ENCODE results near the gene TMEM185B.
"Not testable (repeated sequence)": the region's sequence is repeated elsewhere in the genome, so short reads cannot be mapped to it uniquely, and the experiment has no call there.

The TMEM185B gene

GRCh38 chr2:120235681-120236080 is 12.5 kb upstream of the TMEM185B start:
- Histone ChIP-seq H3K36me3 (ENCODE audit: control insufficient read depth in 5 of 5, insufficient read depth in 5 of 5, low read length in 5 of 5) (no peaks in the 10 kb centered on the region), H3K27ac (ENCODE audit: low read depth, low read length) (no peak overlapping the region), H3K9me3 (ENCODE audit: control insufficient read depth in 5 of 5, low read length in 5 of 5) (no peaks in the 10 kb centered on the region), H3K9ac (ENCODE audit: low read length in 5 of 5) (no peak overlapping the region), H3K27me3 (ENCODE audit: control insufficient read depth in 5 of 5, insufficient read depth in 4 of 5, low read length in 5 of 5) (peaks cover 0 to 13% (median 7%) of the 10 kb centered on the region in 5 donors), H3K4me1 (ENCODE audit: control insufficient read depth in 5 of 5, insufficient read depth in 5 of 5, low read length in 5 of 5) (peaks cover 7 to 50% (median 20%) of the 10 kb centered on the region in 5 donors), H3K4me3 (ENCODE audit: low read depth in 1 of 5, low read length in 5 of 5) (no peak overlapping the region)

- H3K9ac ChIP-seq (ENCODE audit: low read length in 5 of 5); H3K36me3 ChIP-seq (ENCODE audit: control insufficient read depth in 5 of 5, insufficient read depth in 5 of 5, low read length in 5 of 5); H3K9me3 ChIP-seq (ENCODE audit: control insufficient read depth in 5 of 5, low read length in 5 of 5); H3K27ac ChIP-seq (ENCODE audit: low read depth, low read length); H3K4me3 ChIP-seq (ENCODE audit: low read depth in 1 of 5, low read length in 5 of 5): not testable (repeated sequence)
- H3K4me1 ChIP-seq (ENCODE audit: control insufficient read depth in 5 of 5, insufficient read depth in 5 of 5, low read length in 5 of 5): peaks cover 7 to 46% (median 20%) of the 10 kb centered on the region in 5 donors
- peaks cover 0 to 13% (median 7%) of the 10 kb centered on the region in 5 donors for H3K27me3 ChIP-seq (ENCODE audit: control insufficient read depth in 5 of 5, insufficient read depth in 4 of 5, low read length in 5 of 5)
Measured at GRCh38 chr2:120235158-120235557, 12.0 kb upstream of the TMEM185B start.

GRCh38 chr2:120233292-120233691 is 10.1 kb upstream of the TMEM185B start:
- peaks cover 0 to 33% (median 13%) of the 10 kb centered on the region in 5 donors for H3K4me1 ChIP-seq (ENCODE audit: control insufficient read depth in 5 of 5, insufficient read depth in 5 of 5, low read length in 5 of 5)
- no peak overlapping the region for H3K4me3 ChIP-seq (ENCODE audit: low read depth in 1 of 5, low read length in 5 of 5)
- no peak overlapping the region for H3K27ac ChIP-seq (ENCODE audit: low read depth, low read length)
- no peak overlapping the region for H3K9ac ChIP-seq (ENCODE audit: low read length in 5 of 5)
- H3K27me3 ChIP-seq (ENCODE audit: control insufficient read depth in 5 of 5, insufficient read depth in 4 of 5, low read length in 5 of 5): peaks cover 0 to 3% (median 0%) of the 10 kb centered on the region in 5 donors
- H3K36me3 ChIP-seq (ENCODE audit: control insufficient read depth in 5 of 5, insufficient read depth in 5 of 5, low read length in 5 of 5): no peaks in the 10 kb centered on the region
- H3K9me3 ChIP-seq (ENCODE audit: control insufficient read depth in 5 of 5, low read length in 5 of 5): no peaks in the 10 kb centered on the region

GRCh38 chr2:120231974-120232635 is 8.9 kb upstream of the TMEM185B start:
- H3K4me1 ChIP-seq (ENCODE audit: control insufficient read depth in 5 of 5, insufficient read depth in 5 of 5, low read length in 5 of 5): peaks cover 0 to 22% (median 13%) of the 10 kb centered on the region in 5 donors
- peak overlapping the region; percentile 70 to 81 (median 74) for H3K9ac ChIP-seq (ENCODE audit: low read length in 5 of 5)
- H3K36me3 ChIP-seq (ENCODE audit: control insufficient read depth in 5 of 5, insufficient read depth in 5 of 5, low read length in 5 of 5): no peaks in the 10 kb centered on the region
- peak overlapping the region; percentile 27 for H3K27ac ChIP-seq (ENCODE audit: low read depth, low read length)
- H3K27me3 ChIP-seq (ENCODE audit: control insufficient read depth in 5 of 5, insufficient read depth in 4 of 5, low read length in 5 of 5): no peaks in the 10 kb centered on the region
- peak overlapping the region; percentile 61 to 82 (median 71) for H3K4me3 ChIP-seq (ENCODE audit: low read depth in 1 of 5, low read length in 5 of 5)
- H3K9me3 ChIP-seq (ENCODE audit: control insufficient read depth in 5 of 5, low read length in 5 of 5): no peaks in the 10 kb centered on the region

GRCh38 chr2:120231564-120231973 is 8.4 kb upstream of the TMEM185B start:
- peak overlapping the region; percentile 61 to 82 (median 71) for H3K4me3 ChIP-seq (ENCODE audit: low read depth in 1 of 5, low read length in 5 of 5)
- H3K9ac ChIP-seq (ENCODE audit: low read length in 5 of 5): peak overlapping the region; percentile 70 to 81 (median 74)
- peaks cover 0 to 22% (median 13%) of the 10 kb centered on the region in 5 donors for H3K4me1 ChIP-seq (ENCODE audit: control insufficient read depth in 5 of 5, insufficient read depth in 5 of 5, low read length in 5 of 5)
- H3K27ac ChIP-seq (ENCODE audit: low read depth, low read length): no peak overlapping the region
- H3K36me3 ChIP-seq (ENCODE audit: control insufficient read depth in 5 of 5, insufficient read depth in 5 of 5, low read length in 5 of 5): no peaks in the 10 kb centered on the region
- no peaks in the 10 kb centered on the region for H3K27me3 ChIP-seq (ENCODE audit: control insufficient read depth in 5 of 5, insufficient read depth in 4 of 5, low read length in 5 of 5)
- no peaks in the 10 kb centered on the region for H3K9me3 ChIP-seq (ENCODE audit: control insufficient read depth in 5 of 5, low read length in 5 of 5)

GRCh38 chr2:120230515-120231471 is 7.6 kb upstream of the TMEM185B start:
- Histone ChIP-seq H3K27ac (ENCODE audit: low read depth, low read length) (no peak overlapping the region), H3K9ac (ENCODE audit: low read length in 5 of 5) (no peak overlapping the region), H3K36me3 (ENCODE audit: control insufficient read depth in 5 of 5, insufficient read depth in 5 of 5, low read length in 5 of 5) (no peaks in the 10 kb centered on the region), H3K9me3 (ENCODE audit: control insufficient read depth in 5 of 5, low read length in 5 of 5) (no peaks in the 10 kb centered on the region), H3K27me3 (ENCODE audit: control insufficient read depth in 5 of 5, insufficient read depth in 4 of 5, low read length in 5 of 5) (no peaks in the 10 kb centered on the region), H3K4me1 (ENCODE audit: control insufficient read depth in 5 of 5, insufficient read depth in 5 of 5, low read length in 5 of 5) (peaks cover 0 to 22% (median 13%) of the 10 kb centered on the region in 5 donors), H3K4me3 (ENCODE audit: low read depth in 1 of 5, low read length in 5 of 5) (peak overlapping the region in 2 of 5 donors; percentile 13 to 61)

- Histone ChIP-seq H3K4me1 (ENCODE audit: control insufficient read depth in 5 of 5, insufficient read depth in 5 of 5, low read length in 5 of 5) (peaks cover 0 to 25% (median 13%) of the 10 kb centered on the region in 5 donors), H3K27me3 (ENCODE audit: control insufficient read depth in 5 of 5, insufficient read depth in 4 of 5, low read length in 5 of 5) (no peaks in the 10 kb centered on the region), H3K9ac (ENCODE audit: low read length in 5 of 5) (no peak overlapping the region), H3K4me3 (ENCODE audit: low read depth in 1 of 5, low read length in 5 of 5) (no peak overlapping the region), H3K36me3 (ENCODE audit: control insufficient read depth in 5 of 5, insufficient read depth in 5 of 5, low read length in 5 of 5) (no peaks in the 10 kb centered on the region), H3K9me3 (ENCODE audit: control insufficient read depth in 5 of 5, low read length in 5 of 5) (no peaks in the 10 kb centered on the region), H3K27ac (ENCODE audit: low read depth, low read length) (no peak overlapping the region)
Measured at GRCh38 chr2:120229341-120229740, 6.1 kb upstream of the TMEM185B start.

GRCh38 chr2:120228503-120228902 is 5.3 kb upstream of the TMEM185B start:
- Histone ChIP-seq H3K4me3 (ENCODE audit: low read depth in 1 of 5, low read length in 5 of 5) (no peak overlapping the region), H3K4me1 (ENCODE audit: control insufficient read depth in 5 of 5, insufficient read depth in 5 of 5, low read length in 5 of 5) (peaks cover 0 to 33% (median 21%) of the 10 kb centered on the region in 5 donors), H3K36me3 (ENCODE audit: control insufficient read depth in 5 of 5, insufficient read depth in 5 of 5, low read length in 5 of 5) (no peaks in the 10 kb centered on the region), H3K27me3 (ENCODE audit: control insufficient read depth in 5 of 5, insufficient read depth in 4 of 5, low read length in 5 of 5) (no peaks in the 10 kb centered on the region), H3K9me3 (ENCODE audit: control insufficient read depth in 5 of 5, low read length in 5 of 5) (no peaks in the 10 kb centered on the region), H3K9ac (ENCODE audit: low read length in 5 of 5) (no peak overlapping the region), H3K27ac (ENCODE audit: low read depth, low read length) (no peak overlapping the region)

GRCh38 chr2:120227111-120227991 is 4.2 kb upstream of the TMEM185B start:
- Histone ChIP-seq H3K9ac (ENCODE audit: low read length in 5 of 5) (no peak overlapping the region), H3K27ac (ENCODE audit: low read depth, low read length) (no peak overlapping the region), H3K4me3 (ENCODE audit: low read depth in 1 of 5, low read length in 5 of 5) (no peak overlapping the region), H3K4me1 (ENCODE audit: control insufficient read depth in 5 of 5, insufficient read depth in 5 of 5, low read length in 5 of 5) (peaks cover 2 to 33% (median 23%) of the 10 kb centered on the region in 5 donors), H3K9me3 (ENCODE audit: control insufficient read depth in 5 of 5, low read length in 5 of 5) (no peaks in the 10 kb centered on the region), H3K36me3 (ENCODE audit: control insufficient read depth in 5 of 5, insufficient read depth in 5 of 5, low read length in 5 of 5) (no peaks in the 10 kb centered on the region), H3K27me3 (ENCODE audit: control insufficient read depth in 5 of 5, insufficient read depth in 4 of 5, low read length in 5 of 5) (no peaks in the 10 kb centered on the region)
